ENCODE results near the gene ADM5. TPM values are rescaled to one million over a fixed set of nuclear protein-coding genes. Genes with fewer than 3 reads are reported as not detected.

The ADM5 gene
- polyA plus RNA-seq, 1 donor from 2014 or later = 7.2 TPM

DNA sequence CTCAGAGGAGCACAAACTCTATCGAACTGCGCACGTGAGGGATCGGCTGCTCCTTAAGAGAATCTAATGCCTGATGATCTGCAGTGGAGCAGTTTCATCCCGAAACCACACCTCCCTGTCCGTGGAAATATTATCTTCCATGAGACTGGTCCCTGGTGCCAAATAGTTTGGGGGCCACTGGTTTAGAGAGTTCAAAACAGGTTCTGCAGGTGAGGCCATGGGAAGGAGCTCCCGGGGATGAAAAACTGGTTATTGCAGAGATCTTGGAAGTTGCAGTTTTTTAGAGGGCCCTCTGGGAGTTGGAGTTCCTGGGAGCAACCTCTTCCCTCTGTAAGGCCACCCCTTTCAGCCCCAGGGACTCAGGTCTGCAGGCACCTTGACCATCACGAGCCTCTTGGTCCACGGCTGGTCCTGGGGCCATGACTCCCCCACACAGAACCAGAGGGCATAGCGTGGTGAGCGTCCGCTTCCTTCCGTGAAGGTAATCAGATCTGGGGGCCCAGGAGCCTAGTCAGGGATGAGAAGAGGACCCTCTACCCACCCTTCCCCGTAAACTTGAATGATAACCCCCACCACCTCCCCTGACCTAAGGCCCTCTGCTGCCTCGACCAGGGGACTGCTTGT, 28.9 kb upstream of the ADM5 start:
- TF ChIP-seq EZH2 (IDR thresholded peaks at IDR 0.05; ENCODE audit: borderline replicate concordance, insufficient read depth, low read length, poor library complexity, severe bottlenecking) (no peak), TAF1 (IDR thresholded peaks at IDR 0.05; ENCODE audit: low read depth) (no peak), RAD21 (conservative IDR thresholded peaks at IDR 0.05) (no peak), MXI1 (conservative IDR thresholded peaks at IDR 0.05; ENCODE audit: poor library complexity, severe bottlenecking) (no peak), EP300 (conservative IDR thresholded peaks at IDR 0.05; ENCODE audit: poor library complexity, severe bottlenecking) (no peak), SMC3 (conservative IDR thresholded peaks at IDR 0.05; ENCODE audit: poor library complexity) (no peak), CTCF (IDR thresholded peaks at IDR 0.05; ENCODE audit: poor library complexity, severe bottlenecking) (no peak), POLR2AphosphoS5 (IDR thresholded peaks at IDR 0.05) (no peak)
- TF ChIP-seq, protein P1, sequence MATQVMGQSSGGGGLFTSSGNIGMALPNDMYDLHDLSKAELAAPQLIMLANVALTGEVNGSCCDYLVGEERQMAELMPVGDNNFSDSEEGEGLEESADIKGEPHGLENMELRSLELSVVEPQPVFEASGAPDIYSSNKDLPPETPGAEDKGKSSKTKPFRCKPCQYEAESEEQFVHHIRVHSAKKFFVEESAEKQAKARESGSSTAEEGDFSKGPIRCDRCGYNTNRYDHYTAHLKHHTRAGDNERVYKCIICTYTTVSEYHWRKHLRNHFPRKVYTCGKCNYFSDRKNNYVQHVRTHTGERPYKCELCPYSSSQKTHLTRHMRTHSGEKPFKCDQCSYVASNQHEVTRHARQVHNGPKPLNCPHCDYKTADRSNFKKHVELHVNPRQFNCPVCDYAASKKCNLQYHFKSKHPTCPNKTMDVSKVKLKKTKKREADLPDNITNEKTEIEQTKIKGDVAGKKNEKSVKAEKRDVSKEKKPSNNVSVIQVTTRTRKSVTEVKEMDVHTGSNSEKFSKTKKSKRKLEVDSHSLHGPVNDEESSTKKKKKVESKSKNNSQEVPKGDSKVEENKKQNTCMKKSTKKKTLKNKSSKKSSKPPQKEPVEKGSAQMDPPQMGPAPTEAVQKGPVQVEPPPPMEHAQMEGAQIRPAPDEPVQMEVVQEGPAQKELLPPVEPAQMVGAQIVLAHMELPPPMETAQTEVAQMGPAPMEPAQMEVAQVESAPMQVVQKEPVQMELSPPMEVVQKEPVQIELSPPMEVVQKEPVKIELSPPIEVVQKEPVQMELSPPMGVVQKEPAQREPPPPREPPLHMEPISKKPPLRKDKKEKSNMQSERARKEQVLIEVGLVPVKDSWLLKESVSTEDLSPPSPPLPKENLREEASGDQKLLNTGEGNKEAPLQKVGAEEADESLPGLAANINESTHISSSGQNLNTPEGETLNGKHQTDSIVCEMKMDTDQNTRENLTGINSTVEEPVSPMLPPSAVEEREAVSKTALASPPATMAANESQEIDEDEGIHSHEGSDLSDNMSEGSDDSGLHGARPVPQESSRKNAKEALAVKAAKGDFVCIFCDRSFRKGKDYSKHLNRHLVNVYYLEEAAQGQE (IDR thresholded peaks at IDR 0.05; ENCODE audit: borderline replicate concordance) = no peak
- Histone ChIP-seq H3K27ac (ENCODE audit: low read length) (no peak overlapping the region), H3K79me2 (replicated peaks; ENCODE audit: insufficient read depth, low read length) (no peaks in the 10 kb centered on the region), H3K9ac (ENCODE audit: low read length) (no peak overlapping the region), H3K4me2 (ENCODE audit: low read length) (no peak overlapping the region), H3F3A (ENCODE audit: insufficient read depth, low read length, poor library complexity, severe bottlenecking) (no peaks in the 10 kb centered on the region), H2AFZ (ENCODE audit: low read depth, low read length) (no peak overlapping the region), H3K27me3 (ENCODE audit: insufficient read depth, low read depth, low read length) (no peaks in the 10 kb centered on the region), H4K20me1 (ENCODE audit: insufficient read depth) (no peaks in the 10 kb centered on the region), H3K9me2 (ENCODE audit: insufficient read depth, low read length) (no peaks in the 10 kb centered on the region), H3K9me3 (ENCODE audit: low read length) (no peaks in the 10 kb centered on the region), H3K4me3 (ENCODE audit: low read length) (no peak overlapping the region), H3K36me3 (ENCODE audit: insufficient read depth, low read length) (no peaks in the 10 kb centered on the region)

DNA sequence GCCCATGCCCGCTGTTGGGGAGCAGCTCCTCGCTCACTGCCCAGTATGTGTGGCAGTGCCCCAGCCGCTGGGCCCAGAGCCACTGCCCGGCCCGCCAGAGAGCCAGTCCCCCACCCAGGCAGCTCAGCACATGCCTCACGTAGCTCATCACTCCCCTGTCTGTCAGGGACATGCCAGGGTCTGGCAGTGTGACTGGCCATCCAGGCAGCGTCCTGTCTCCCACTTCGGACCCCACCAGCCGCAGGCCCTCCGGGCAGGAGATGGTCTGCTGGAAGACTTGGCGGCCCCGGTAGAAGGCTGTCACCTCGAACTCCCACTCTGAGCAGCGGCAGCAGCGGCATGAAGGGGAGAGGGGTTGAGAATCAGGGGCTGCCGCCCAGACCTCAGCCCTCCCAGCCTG, 27.4 kb upstream of the ADM5 start:
- Histone ChIP-seq H3K4me3 (ENCODE audit: low read length) (no peak overlapping the region), H3K4me2 (ENCODE audit: low read length) (no peak overlapping the region), H2AFZ (ENCODE audit: low read depth, low read length) (no peak overlapping the region), H3K27me3 (ENCODE audit: insufficient read depth, low read depth, low read length) (no peaks in the 10 kb centered on the region), H3F3A (ENCODE audit: insufficient read depth, low read length, poor library complexity, severe bottlenecking) (no peaks in the 10 kb centered on the region), H4K20me1 (ENCODE audit: insufficient read depth) (no peaks in the 10 kb centered on the region), H3K9ac (ENCODE audit: low read length) (no peak overlapping the region), H3K27ac (ENCODE audit: low read length) (no peak overlapping the region), H3K9me2 (ENCODE audit: insufficient read depth, low read length) (no peaks in the 10 kb centered on the region), H3K36me3 (ENCODE audit: insufficient read depth, low read length) (no peaks in the 10 kb centered on the region), H3K79me2 (replicated peaks; ENCODE audit: insufficient read depth, low read length) (no peaks in the 10 kb centered on the region), H3K9me3 (ENCODE audit: low read length) (no peaks in the 10 kb centered on the region)
- TF ChIP-seq, protein P1 (IDR thresholded peaks at IDR 0.05; ENCODE audit: borderline replicate concordance) = no peak

Data from neural cell (in vitro differentiated cells).